GM18951 (cell line): ENCODE data around the gene LVRN.

Source experiments
- POLR2A ChIP-seq: IDR thresholded peaks from 4 replicates; pipeline ENCODE4 v1.6.1; 2011; ENCODE audit warnings: mild to moderate bottlenecking; ENCODE audit not compliant: insufficient read length, insufficient read depth; ENCODE audit errors: extremely low read depth
- in situ Hi-C: fragments of 300-500 bp; cut with MboI; formaldehyde crosslinking; loops from one replicate; pipeline ENCODE4 v1.12.0; 2022; ENCODE audit warnings: low sequenced_read_pairs, mixed read lengths, inconsistent platforms; ENCODE audit not compliant: unreplicated experiment

Gene LVRN

GRCh38 chr5:116058346-116058936 lies 96.2 kb downstream of the LVRN start:
- in situ Hi-C loops, result loop anchor here (25.0 kb wide), 1 partner anchor 746 kb away; no protein-coding TSS in a partner anchor
- TF ChIP-seq POLR2A, result no peak

- in situ Hi-C loops, result loop anchor here (25.0 kb wide), 1 partner anchor 750 kb away; no protein-coding TSS in a partner anchor
- TF ChIP-seq POLR2A, result no peak
These were observed 100.1 kb downstream of the LVRN start for GRCh38 chr5:116062352-116062751.

- no peak for TF ChIP-seq POLR2A
- in situ Hi-C loops, result loop anchor here (25.0 kb wide), 1 partner anchor 752 kb away; no protein-coding TSS in a partner anchor
These were observed 101.7 kb downstream of the LVRN start for GRCh38 chr5:116063950-116064349.

GRCh38 chr5:116068028-116068632 lies 105.9 kb downstream of the LVRN start:
- no peak for TF ChIP-seq POLR2A
- in situ Hi-C loops, result loop anchor here (25.0 kb wide), 1 partner anchor 756 kb away; no protein-coding TSS in a partner anchor

GRCh38 chr5:116071211-116071610 lies 108.9 kb downstream of the LVRN start:
- in situ Hi-C loops, result loop anchor here (10.0 to 25.0 kb wide), 2 partner anchors 236 to 759 kb away; no protein-coding TSS in a partner anchor
- no peak for TF ChIP-seq POLR2A

- in situ Hi-C loops, result loop anchor here (10.0 kb wide), 1 partner anchor 241 kb away; no protein-coding TSS in a partner anchor
- no peak for TF ChIP-seq POLR2A
These were observed 113.0 kb downstream of the LVRN start for GRCh38 chr5:116075191-116075831.

GRCh38 chr5:116076496-116076895 lies 114.2 kb downstream of the LVRN start:
- no peak for TF ChIP-seq POLR2A
- in situ Hi-C loops, result loop anchor here (10.0 kb wide), 1 partner anchor 242 kb away; no protein-coding TSS in a partner anchor
